SK-N-SH (cell line): ENCODE data around the gene RAD51B. TPM values are rescaled to one million over a fixed set of nuclear protein-coding genes. Genes with fewer than 3 reads are reported as not detected.

ENCODE experiments used
- CHD2 ChIP-seq: fragments of 150-350 bp; IDR thresholded peaks from 2 replicates; pipeline ENCODE4 v1.6.1; 2018; ENCODE audit warnings: low read length; ENCODE audit not compliant: partially characterized antibody
- ELF1 ChIP-seq: IDR thresholded peaks from 2 replicates; pipeline ENCODE4 v1.4.0; 2012
- EZH2phosphoT487 ChIP-seq: fragments of 200-600 bp; sonication (generic); IDR thresholded peaks from 2 replicates; pipeline ENCODE4 v1.6.1; 2017; ENCODE audit warnings: low read depth, mixed run types, mild to moderate bottlenecking, antibody characterized with exemption, moderate library complexity, borderline replicate concordance
- FOSL2 ChIP-seq: IDR thresholded peaks from 2 replicates; pipeline ENCODE4 v1.4.0; 2012; ENCODE audit warnings: low read depth, mild to moderate bottlenecking, moderate library complexity, borderline replicate concordance
- FOXJ3 ChIP-seq: sonication (generic); formaldehyde crosslinking; IDR thresholded peaks from 2 replicates; pipeline ENCODE4 v1.5.1; 2020; ENCODE audit warnings: mild to moderate bottlenecking, missing genetic modification reagents
- GABPA ChIP-seq: IDR thresholded peaks from 2 replicates; pipeline ENCODE4 v1.4.0; 2012; ENCODE audit warnings: low read depth, mild to moderate bottlenecking
- NFIC ChIP-seq: IDR thresholded peaks from 2 replicates; pipeline ENCODE4 v1.4.0; 2012; ENCODE audit warnings: borderline replicate concordance
- NRF1 ChIP-seq: IDR thresholded peaks from 2 replicates; pipeline ENCODE4 v1.6.1; 2012; ENCODE audit warnings: low read depth, mild to moderate bottlenecking, low read length
- RAD21 ChIP-seq: IDR thresholded peaks from 2 replicates; pipeline ENCODE4 v1.6.1; 2012; ENCODE audit warnings: mild to moderate bottlenecking, low read length
- RCOR1 ChIP-seq: fragments of 150-350 bp; IDR thresholded peaks from 2 replicates; pipeline ENCODE4 v1.6.1; 2017; ENCODE audit warnings: antibody characterized with exemption, low read length
- RXRA ChIP-seq: IDR thresholded peaks from 2 replicates; pipeline ENCODE4 v1.4.0; 2012; ENCODE audit warnings: low read depth, mild to moderate bottlenecking, borderline replicate concordance
- SIN3A ChIP-seq: IDR thresholded peaks from 2 replicates; pipeline ENCODE4 v1.6.1; 2012; ENCODE audit warnings: low read depth, mild to moderate bottlenecking, low read length, moderate library complexity, borderline replicate concordance
- SMC3 ChIP-seq: IDR thresholded peaks from 2 replicates; pipeline ENCODE4 v1.6.1; 2012; ENCODE audit warnings: low read depth, low read length, improper control_type of control experiment
- TAF1 ChIP-seq: IDR thresholded peaks from 2 replicates; pipeline ENCODE4 v1.6.1; 2012; ENCODE audit warnings: low read depth, mild to moderate bottlenecking, low read length, moderate library complexity, borderline replicate concordance
- TCF12 ChIP-seq: IDR thresholded peaks from 2 replicates; pipeline ENCODE4 v1.4.0; 2012
- YY1 ChIP-seq: IDR thresholded peaks from 2 replicates; pipeline ENCODE4 v1.4.0; 2012; ENCODE audit warnings: low read depth, mild to moderate bottlenecking
- polyA plus RNA-seq, 3 experiments: library from polyadenylated mRNA; depleted of rRNA; stranded (reverse); fragments of >200 nt; gene quantifications; 2 replicates each; pipeline ENCODE4 v1.2.3, GENCODE V29; 2012
- TF ChIP-seq, protein P1 (sequence below): IDR thresholded peaks from 2 replicates; pipeline ENCODE4 v1.4.0; 2012; ENCODE audit warnings: low read depth, borderline replicate concordance
- TF ChIP-seq, protein P2 (sequence below): IDR thresholded peaks from 2 replicates; pipeline ENCODE4 v1.4.0; 2012; ENCODE audit warnings: low read depth
- TF ChIP-seq, protein P3 (sequence below): IDR thresholded peaks from 2 replicates; pipeline ENCODE4 v1.4.0; 2012; ENCODE audit warnings: low read depth, borderline replicate concordance
- TF ChIP-seq, protein P4 (sequence below): fragments of 200-600 bp; sonication (generic); IDR thresholded peaks from 2 replicates; pipeline ENCODE4 v1.6.1; 2017; ENCODE audit warnings: antibody characterized with exemption, mild to moderate bottlenecking, moderate library complexity
- TF ChIP-seq, protein P5 (sequence below): IDR thresholded peaks from 2 replicates; pipeline ENCODE4 v1.6.1; 2012; ENCODE audit warnings: mild to moderate bottlenecking, low read depth, low read length, moderate library complexity

RAD51B gene
- polyA plus RNA-seq, 1 of the 3 experiments (the other 2 are of a cell fraction): 6.0 TPM

DNA sequence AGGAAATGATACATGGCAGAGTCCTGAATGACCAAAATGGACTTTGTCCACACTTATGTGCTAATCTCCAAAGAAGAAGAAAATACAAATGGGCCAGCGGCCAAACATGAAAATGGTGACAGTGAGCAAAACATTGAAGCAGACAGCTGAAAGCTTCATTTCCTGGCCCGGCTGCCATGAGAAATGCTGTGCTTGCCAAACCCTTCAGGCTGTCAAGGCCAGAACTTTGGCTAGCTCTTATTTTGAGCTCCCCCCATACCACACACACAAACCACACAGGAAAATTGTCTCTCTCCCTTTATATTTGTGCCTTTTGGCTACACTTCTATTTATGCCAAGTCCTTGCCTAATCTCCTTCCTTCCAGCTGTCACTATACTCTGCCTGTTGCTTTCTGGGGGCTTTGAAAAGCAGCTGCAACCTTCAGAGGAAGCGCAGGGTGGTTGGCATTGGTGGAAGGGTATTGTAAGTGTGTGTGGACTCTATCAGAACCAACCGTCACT, 323.8 kb downstream of the RAD51B start (continued):
- TF ChIP-seq, protein P1, sequence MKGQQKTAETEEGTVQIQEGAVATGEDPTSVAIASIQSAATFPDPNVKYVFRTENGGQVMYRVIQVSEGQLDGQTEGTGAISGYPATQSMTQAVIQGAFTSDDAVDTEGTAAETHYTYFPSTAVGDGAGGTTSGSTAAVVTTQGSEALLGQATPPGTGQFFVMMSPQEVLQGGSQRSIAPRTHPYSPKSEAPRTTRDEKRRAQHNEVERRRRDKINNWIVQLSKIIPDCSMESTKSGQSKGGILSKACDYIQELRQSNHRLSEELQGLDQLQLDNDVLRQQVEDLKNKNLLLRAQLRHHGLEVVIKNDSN: no peak
- no peak for TF ChIP-seq RAD21
- peak; percentile 58; the same call in 1 of the 2 replicates for TF ChIP-seq YY1
- TF ChIP-seq, protein P2, sequence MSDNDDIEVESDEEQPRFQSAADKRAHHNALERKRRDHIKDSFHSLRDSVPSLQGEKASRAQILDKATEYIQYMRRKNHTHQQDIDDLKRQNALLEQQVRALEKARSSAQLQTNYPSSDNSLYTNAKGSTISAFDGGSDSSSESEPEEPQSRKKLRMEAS: peak; percentile 43; the same call in 1 of the 2 replicates
- no peak for TF ChIP-seq RCOR1
- no peak for TF ChIP-seq CHD2
- TF ChIP-seq FOXJ3 (CRISPR knock-in tag): no peak
- TF ChIP-seq, protein P3, sequence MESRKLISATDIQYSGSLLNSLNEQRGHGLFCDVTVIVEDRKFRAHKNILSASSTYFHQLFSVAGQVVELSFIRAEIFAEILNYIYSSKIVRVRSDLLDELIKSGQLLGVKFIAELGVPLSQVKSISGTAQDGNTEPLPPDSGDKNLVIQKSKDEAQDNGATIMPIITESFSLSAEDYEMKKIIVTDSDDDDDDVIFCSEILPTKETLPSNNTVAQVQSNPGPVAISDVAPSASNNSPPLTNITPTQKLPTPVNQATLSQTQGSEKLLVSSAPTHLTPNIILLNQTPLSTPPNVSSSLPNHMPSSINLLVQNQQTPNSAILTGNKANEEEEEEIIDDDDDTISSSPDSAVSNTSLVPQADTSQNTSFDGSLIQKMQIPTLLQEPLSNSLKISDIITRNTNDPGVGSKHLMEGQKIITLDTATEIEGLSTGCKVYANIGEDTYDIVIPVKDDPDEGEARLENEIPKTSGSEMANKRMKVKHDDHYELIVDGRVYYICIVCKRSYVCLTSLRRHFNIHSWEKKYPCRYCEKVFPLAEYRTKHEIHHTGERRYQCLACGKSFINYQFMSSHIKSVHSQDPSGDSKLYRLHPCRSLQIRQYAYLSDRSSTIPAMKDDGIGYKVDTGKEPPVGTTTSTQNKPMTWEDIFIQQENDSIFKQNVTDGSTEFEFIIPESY: peak; percentile 36; the same call in 1 of the 2 replicates
- TF ChIP-seq SMC3: no peak
- TF ChIP-seq, protein P4, sequence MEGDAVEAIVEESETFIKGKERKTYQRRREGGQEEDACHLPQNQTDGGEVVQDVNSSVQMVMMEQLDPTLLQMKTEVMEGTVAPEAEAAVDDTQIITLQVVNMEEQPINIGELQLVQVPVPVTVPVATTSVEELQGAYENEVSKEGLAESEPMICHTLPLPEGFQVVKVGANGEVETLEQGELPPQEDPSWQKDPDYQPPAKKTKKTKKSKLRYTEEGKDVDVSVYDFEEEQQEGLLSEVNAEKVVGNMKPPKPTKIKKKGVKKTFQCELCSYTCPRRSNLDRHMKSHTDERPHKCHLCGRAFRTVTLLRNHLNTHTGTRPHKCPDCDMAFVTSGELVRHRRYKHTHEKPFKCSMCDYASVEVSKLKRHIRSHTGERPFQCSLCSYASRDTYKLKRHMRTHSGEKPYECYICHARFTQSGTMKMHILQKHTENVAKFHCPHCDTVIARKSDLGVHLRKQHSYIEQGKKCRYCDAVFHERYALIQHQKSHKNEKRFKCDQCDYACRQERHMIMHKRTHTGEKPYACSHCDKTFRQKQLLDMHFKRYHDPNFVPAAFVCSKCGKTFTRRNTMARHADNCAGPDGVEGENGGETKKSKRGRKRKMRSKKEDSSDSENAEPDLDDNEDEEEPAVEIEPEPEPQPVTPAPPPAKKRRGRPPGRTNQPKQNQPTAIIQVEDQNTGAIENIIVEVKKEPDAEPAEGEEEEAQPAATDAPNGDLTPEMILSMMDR: no peak
- no peak for TF ChIP-seq TAF1
- TF ChIP-seq EZH2phosphoT487: no peak
- peak; percentile 84; the same call in 1 of the 2 replicates for TF ChIP-seq SIN3A
- peak; percentile 57; the same call in 1 of the 2 replicates for TF ChIP-seq RXRA
- TF ChIP-seq GABPA: no peak
- TF ChIP-seq ELF1: no peak
- peak; percentile 40; the same call in 1 of the 2 replicates for TF ChIP-seq FOSL2
- peak; percentile 94 for TF ChIP-seq TCF12
- TF ChIP-seq NRF1: no peak
- TF ChIP-seq, protein P5, sequence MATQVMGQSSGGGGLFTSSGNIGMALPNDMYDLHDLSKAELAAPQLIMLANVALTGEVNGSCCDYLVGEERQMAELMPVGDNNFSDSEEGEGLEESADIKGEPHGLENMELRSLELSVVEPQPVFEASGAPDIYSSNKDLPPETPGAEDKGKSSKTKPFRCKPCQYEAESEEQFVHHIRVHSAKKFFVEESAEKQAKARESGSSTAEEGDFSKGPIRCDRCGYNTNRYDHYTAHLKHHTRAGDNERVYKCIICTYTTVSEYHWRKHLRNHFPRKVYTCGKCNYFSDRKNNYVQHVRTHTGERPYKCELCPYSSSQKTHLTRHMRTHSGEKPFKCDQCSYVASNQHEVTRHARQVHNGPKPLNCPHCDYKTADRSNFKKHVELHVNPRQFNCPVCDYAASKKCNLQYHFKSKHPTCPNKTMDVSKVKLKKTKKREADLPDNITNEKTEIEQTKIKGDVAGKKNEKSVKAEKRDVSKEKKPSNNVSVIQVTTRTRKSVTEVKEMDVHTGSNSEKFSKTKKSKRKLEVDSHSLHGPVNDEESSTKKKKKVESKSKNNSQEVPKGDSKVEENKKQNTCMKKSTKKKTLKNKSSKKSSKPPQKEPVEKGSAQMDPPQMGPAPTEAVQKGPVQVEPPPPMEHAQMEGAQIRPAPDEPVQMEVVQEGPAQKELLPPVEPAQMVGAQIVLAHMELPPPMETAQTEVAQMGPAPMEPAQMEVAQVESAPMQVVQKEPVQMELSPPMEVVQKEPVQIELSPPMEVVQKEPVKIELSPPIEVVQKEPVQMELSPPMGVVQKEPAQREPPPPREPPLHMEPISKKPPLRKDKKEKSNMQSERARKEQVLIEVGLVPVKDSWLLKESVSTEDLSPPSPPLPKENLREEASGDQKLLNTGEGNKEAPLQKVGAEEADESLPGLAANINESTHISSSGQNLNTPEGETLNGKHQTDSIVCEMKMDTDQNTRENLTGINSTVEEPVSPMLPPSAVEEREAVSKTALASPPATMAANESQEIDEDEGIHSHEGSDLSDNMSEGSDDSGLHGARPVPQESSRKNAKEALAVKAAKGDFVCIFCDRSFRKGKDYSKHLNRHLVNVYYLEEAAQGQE: peak; percentile 71
- peak; percentile 96 for TF ChIP-seq NFIC
